Amniotic stem cell (primary cell): ENCODE measurements around the gene CCDC93.
"Not testable (repeated sequence)": the region's sequence is repeated elsewhere in the genome, so short reads cannot be mapped to it uniquely, and the experiment has no call there.

Experiments
- DNase-seq: peaks from one replicate; lab custom pipeline; 2025; lab: John Stamatoyannopoulos, UW

Gene CCDC93

GRCh38 chr2:117956036-117956796, 57.7 kb downstream of the CCDC93 start:
- no peak for DNase-seq

- DNase-seq = no peak
Observed at GRCh38 chr2:117953231-117953630, 60.6 kb downstream of the CCDC93 start.

- no peak for DNase-seq
Observed at GRCh38 chr2:117952701-117953100, 61.2 kb downstream of the CCDC93 start.

GRCh38 chr2:117952228-117952627, 61.6 kb downstream of the CCDC93 start:
- DNase-seq = no peak

GRCh38 chr2:117949806-117950205, 64.1 kb downstream of the CCDC93 start:
- DNase-seq = no peak

GRCh38 chr2:117948615-117949014, 65.3 kb downstream of the CCDC93 start:
- DNase-seq = no peak

GRCh38 chr2:117945296-117945695, 68.6 kb downstream of the CCDC93 start:
- DNase-seq = no peak

GRCh38 chr2:117944816-117945215, 69.1 kb downstream of the CCDC93 start:
- DNase-seq = no peak

- no peak for DNase-seq
Observed at GRCh38 chr2:117943013-117943672, 70.7 kb downstream of the CCDC93 start.

GRCh38 chr2:117942551-117942950, 71.3 kb downstream of the CCDC93 start:
- no peak for DNase-seq

- DNase-seq = no peak
Observed at GRCh38 chr2:117941693-117942092, 72.2 kb downstream of the CCDC93 start.

- DNase-seq = no peak
Observed at GRCh38 chr2:117940436-117940835, 73.4 kb downstream of the CCDC93 start.

- DNase-seq = no peak
Observed at GRCh38 chr2:117938611-117939010, 75.3 kb downstream of the CCDC93 start.

- DNase-seq = no peak
Observed at GRCh38 chr2:117936871-117937428, 76.9 kb downstream of the CCDC93 start.

- DNase-seq = no peak
Observed at GRCh38 chr2:117935954-117936353, 77.9 kb downstream of the CCDC93 start.

GRCh38 chr2:117935456-117935855, 78.4 kb downstream of the CCDC93 start:
- DNase-seq = no peak

GRCh38 chr2:117933884-117934354, 80.0 kb downstream of the CCDC93 start:
- DNase-seq = no peak

GRCh38 chr2:117931978-117932377, 81.9 kb downstream of the CCDC93 start:
- DNase-seq = no peak

- DNase-seq = no peak
Observed at GRCh38 chr2:117931266-117931665, 82.6 kb downstream of the CCDC93 start.

- no peak for DNase-seq
Observed at GRCh38 chr2:117930775-117931174, 83.1 kb downstream of the CCDC93 start.

GRCh38 chr2:117923471-117923870, 90.4 kb downstream of the CCDC93 start:
- DNase-seq = not testable (repeated sequence)

- DNase-seq = no peak
Observed at GRCh38 chr2:117921520-117921919, 92.3 kb downstream of the CCDC93 start.

- no peak for DNase-seq
Observed at GRCh38 chr2:117918608-117919007, 95.3 kb downstream of the CCDC93 start.
